A549 (cell line): Measurements from ENCODE around the gene CHTF18. TPM values are rescaled to one million over a fixed set of nuclear protein-coding genes. Genes with fewer than 3 reads are reported as not detected.
A peak's percentile ranks its signal among the peaks of the same experiment; 100 is the strongest.
"Not testable (repeated sequence)": the region's sequence is repeated elsewhere in the genome, so short reads cannot be mapped to it uniquely, and the experiment has no call there.

Source experiments
- ATAC-seq, 2 experiments: fragments of 200-7000 bp in 1 of 2; fragments of >200 bp in 1 of 2; cut with Nextera tagmentation in 1 of 2; cut with Tn5 transposase in 1 of 2; 3 replicates each; pipeline versions ENCODE4 v1.8.0 to v1.9.1; 2018 to 2020; ENCODE audit warnings: mild to moderate bottlenecking in 1 of 2, moderate library complexity in 1 of 2
- CTCF ChIA-PET: fragments of 300-600 bp; sonication (Branson Sonifier 250); formaldehyde crosslinking; extraction: SDS; loops from one replicate; lab custom pipeline; 2021; ENCODE audit warnings: antibody characterized with exemption, inconsistent platforms; lab: Yijun Ruan, JAX
- POLR2A ChIA-PET: fragments of 350-600 bp; formaldehyde crosslinking; extraction: SDS; loops from one replicate; lab custom pipeline; 2021; ENCODE audit warnings: antibody characterized with exemption, inconsistent platforms; lab: Yijun Ruan, JAX
- DNase-seq, 2 experiments: peaks; one replicate each; pipeline versions ENCODE4 v3.0.0 to v3.0.0-alpha.2; 2011 to 2016; ENCODE audit warnings: low read depth in 1 of 2, low spot score in 1 of 2
- FAIRE-seq: peaks from 2 replicates; lab custom pipeline; 2011; peaks lifted over from hg19 to GRCh38; lab: Jason Lieb, UNC
- H3K27ac ChIP-seq, 2 experiments: fragments of >200 bp; sonication (Bioruptor Twin); formaldehyde crosslinking; 3 replicates each; pipeline ENCODE4 v1.5.1; 2016 to 2017
- H3K4me1 ChIP-seq: fragments of >200 bp; sonication (Bioruptor Twin); formaldehyde crosslinking; 3 replicates; pipeline ENCODE4 v1.6.1; 2016
- H3K4me2 ChIP-seq: fragments of >200 bp; sonication (Bioruptor Twin); formaldehyde crosslinking; 3 replicates; pipeline ENCODE4 v1.6.1; 2016
- H3K4me3 ChIP-seq: fragments of >200 bp; sonication (Bioruptor Twin); formaldehyde crosslinking; 3 replicates; pipeline ENCODE4 v1.5.1; 2016
- H3K9me3 ChIP-seq: fragments of >200 bp; sonication (Bioruptor Twin); formaldehyde crosslinking; 3 replicates; pipeline ENCODE4 v1.6.1; 2016
- CBX2 ChIP-seq: fragments of 200-600 bp; sonication (generic); IDR thresholded peaks from 2 replicates; pipeline ENCODE4 v1.6.1; 2016; ENCODE audit warnings: low read depth, mild to moderate bottlenecking, borderline replicate concordance
- CEBPB ChIP-seq, 2 experiments: fragments of >200 bp in 1 of 2; sonication (Bioruptor Twin) in 1 of 2; formaldehyde crosslinking in 1 of 2; IDR thresholded peaks; 2 replicates each; pipeline ENCODE4 v1.6.1; 2012 to 2016
- CHD2 ChIP-seq: fragments of 150-350 bp; IDR thresholded peaks from 2 replicates; pipeline ENCODE4 v1.6.1; 2014; ENCODE audit warnings: low read length; ENCODE audit not compliant: partially characterized antibody
- CHD4 ChIP-seq: fragments of 200-600 bp; sonication (generic); IDR thresholded peaks from 2 replicates; pipeline ENCODE4 v1.6.1; 2016; ENCODE audit warnings: antibody characterized with exemption, mild to moderate bottlenecking, borderline replicate concordance
- EHMT2 ChIP-seq: fragments of 200-600 bp; sonication (generic); IDR thresholded peaks from 2 replicates; pipeline ENCODE4 v1.6.1; 2016; ENCODE audit warnings: antibody characterized with exemption, low read depth, mild to moderate bottlenecking, moderate library complexity
- EP300 ChIP-seq, 2 experiments: fragments of >200 bp; sonication (Bioruptor Twin); formaldehyde crosslinking; IDR thresholded peaks; 2 replicates in 1 of 2; 3 replicates in 1 of 2; pipeline ENCODE4 v1.6.1; 2016 to 2017
- FOSB ChIP-seq: fragments of 250-450 bp; sonication (Bioruptor Pico); IDR thresholded peaks from 2 replicates; pipeline ENCODE4 v1.5.0; 2020; ENCODE audit warnings: mild to moderate bottlenecking, moderate library complexity
- FOSL2 ChIP-seq, 2 experiments: fragments of 450-650 bp in 1 of 2; fragments of >200 bp in 1 of 2; sonication (Bioruptor Twin) in 1 of 2; formaldehyde crosslinking; IDR thresholded peaks; 2 replicates each; pipeline versions ENCODE4 v1.5.0 to v1.6.1; 2016 to 2020; ENCODE audit warnings: mild to moderate bottlenecking in 1 of 2, moderate library complexity in 1 of 2
- HOXB13 ChIP-seq: fragments of 250-450 bp; sonication (Bioruptor Pico); IDR thresholded peaks from 2 replicates; pipeline ENCODE4 v1.5.0; 2020; ENCODE audit warnings: low read depth, mild to moderate bottlenecking, moderate library complexity
- JUNB ChIP-seq: fragments of >200 bp; sonication (Bioruptor Twin); formaldehyde crosslinking; IDR thresholded peaks from 2 replicates; pipeline ENCODE4 v1.6.1; 2016
- KDM5A ChIP-seq: fragments of 200-600 bp; sonication (generic); IDR thresholded peaks from 2 replicates; pipeline ENCODE4 v1.6.1; 2016; ENCODE audit warnings: antibody characterized with exemption, mild to moderate bottlenecking
- NFE2L2 ChIP-seq: fragments of 150-350 bp; conservative IDR thresholded peaks from 2 replicates; pipeline ENCODE4 v1.6.1; 2014; ENCODE audit warnings: low read length
- PHF8 ChIP-seq: fragments of 200-600 bp; sonication (generic); IDR thresholded peaks from 2 replicates; pipeline ENCODE4 v1.6.1; 2016; ENCODE audit warnings: low read depth, mild to moderate bottlenecking, antibody characterized with exemption, moderate library complexity, borderline replicate concordance
- POLR2A ChIP-seq: IDR thresholded peaks from 2 replicates; pipeline ENCODE4 v1.6.1; 2012; ENCODE audit warnings: mild to moderate bottlenecking, low read length
- SMC3 ChIP-seq: fragments of >200 bp; sonication (Bioruptor Twin); formaldehyde crosslinking; IDR thresholded peaks from 3 replicates; pipeline ENCODE4 v1.6.1; 2018; ENCODE audit warnings: inconsistent platforms
- TP53 ChIP-seq: fragments of 250-450 bp; sonication (Bioruptor Pico); IDR thresholded peaks from 2 replicates; pipeline ENCODE4 v1.5.0; 2021; ENCODE audit warnings: mild to moderate bottlenecking, moderate library complexity
- ZC3H11A ChIP-seq: fragments of 450-650 bp; IDR thresholded peaks from 2 replicates; pipeline ENCODE4 v1.6.1; 2014; ENCODE audit warnings: antibody characterized with exemption, mild to moderate bottlenecking
- ZSCAN20 ChIP-seq: fragments of 250-450 bp; sonication (Bioruptor Pico); IDR thresholded peaks from 2 replicates; pipeline ENCODE4 v1.8.0; 2022; ENCODE audit warnings: mild to moderate bottlenecking, moderate library complexity
- WGBS: methylation state at CpG from one replicate; pipeline ENCODE4 v1.1.6; 2017; ENCODE audit errors: missing lambda C conversion rate; 5-methylcytosine and 5-hydroxymethylcytosine counted together
- polyA plus RNA-seq, 4 experiments: library from polyadenylated mRNA; depleted of rRNA in 3 of 4; stranded (reverse); fragments of >200 nt; fragmentation: RNase III in 1 of 4; extraction: RNeasy Plus Mini Kit Qiagen cat#74134 plus additional on column Dnase treatment in 1 of 4; gene quantifications; 2 replicates in 3 of 4; 3 replicates in 1 of 4; pipeline ENCODE4 v1.2.3, GENCODE V29; 2011 to 2017
- TF ChIP-seq, protein P1 (sequence below): fragments of >200 bp; sonication (Bioruptor Twin); formaldehyde crosslinking; IDR thresholded peaks from 3 replicates; pipeline ENCODE4 v1.6.1; 2016
- TF ChIP-seq, protein P2 (sequence below): fragments of 250-450 bp; sonication (Bioruptor Pico); IDR thresholded peaks from 2 replicates; pipeline ENCODE4 v1.5.0; 2020; ENCODE audit warnings: low read depth, mild to moderate bottlenecking, moderate library complexity

CHTF18 gene
- polyA plus RNA-seq, 2 of the 4 experiments (the other 2 are of a cell fraction), result 4.8 to 36.7 TPM

DNA sequence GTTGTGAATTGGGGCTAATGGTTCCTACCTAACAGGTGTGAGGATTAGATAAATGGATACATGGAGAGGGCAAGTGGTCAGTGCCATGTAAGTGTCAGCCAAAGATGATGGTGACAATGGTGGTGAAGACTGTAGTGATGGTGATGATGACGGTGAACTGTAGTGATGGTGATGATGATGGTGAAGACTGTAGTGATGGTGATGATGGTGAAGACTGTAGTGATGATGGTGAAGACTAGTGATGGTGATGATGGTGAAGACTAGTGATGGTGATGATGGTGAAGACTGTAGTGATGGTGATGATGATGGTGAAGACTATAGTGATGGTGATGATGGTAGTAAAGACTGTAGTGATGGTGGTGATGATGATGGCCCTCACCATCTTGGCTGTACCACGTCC, 30.2 kb downstream of the CHTF18 start:
- ATAC-seq (no peak), DNase-seq (no peak), FAIRE-seq (peak; percentile 67)
- Histone ChIP-seq H3K4me1 (peaks cover 6% of the 10 kb centered on the region; the same call in 2 of the 3 replicates), H3K4me3 (no peak overlapping the region), H3K4me2 (no peak overlapping the region), H3K9me3 (peaks cover 3% of the 10 kb centered on the region; the same call in 1 of the 3 replicates), H3K27ac (no peak overlapping the region)
- CTCF ChIA-PET, result interaction anchor here (2.5 to 5.0 kb wide), 2 partner anchors 238 to 285 kb away, joined by 10 to 32 read pairs; no protein-coding TSS in a partner anchor
- POLR2A ChIA-PET, result no interaction called here
- 42% methylated on average over 2 of the region's 2 CpGs for WGBS
- TF ChIP-seq JUNB (no peak), EHMT2 (0 out of 2 replicates have a peak, but pooled peaks have one; percentile 5)

DNA sequence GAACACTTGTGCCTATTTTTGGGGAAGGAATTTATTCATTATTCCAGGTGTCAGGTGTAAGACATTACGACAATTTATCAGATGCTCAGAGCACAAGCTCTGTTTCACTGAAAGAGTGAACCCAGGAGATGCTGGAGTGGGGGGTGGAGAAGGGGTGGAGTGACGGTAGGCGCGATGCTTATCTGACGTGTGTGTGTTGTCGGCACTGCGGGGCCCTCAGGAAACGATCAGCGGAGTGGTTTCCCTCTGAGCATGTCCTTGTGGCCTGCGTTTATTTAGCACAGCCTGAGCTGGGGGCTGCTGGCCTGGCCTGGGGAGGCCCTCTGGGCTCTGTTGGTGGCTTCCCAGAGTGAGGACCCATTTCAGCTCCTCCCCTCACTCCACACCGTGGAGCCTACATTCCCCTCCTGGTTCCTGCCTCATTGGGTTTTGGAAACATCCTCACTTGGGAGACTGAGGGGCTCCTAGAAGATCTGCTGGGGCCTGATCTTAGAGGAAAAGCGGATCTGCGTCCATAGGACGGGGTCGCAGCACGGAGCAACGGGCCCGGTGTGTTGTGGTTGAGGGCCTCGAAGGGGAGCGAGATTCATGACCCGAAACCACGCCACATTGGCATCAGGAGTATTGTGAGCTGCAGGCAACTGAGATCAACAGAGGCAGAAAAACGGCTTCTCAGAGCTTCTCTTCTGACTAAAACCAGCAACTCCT, 31.1 kb downstream of the CHTF18 start:
- POLR2A ChIA-PET, result no interaction called here

DNA sequence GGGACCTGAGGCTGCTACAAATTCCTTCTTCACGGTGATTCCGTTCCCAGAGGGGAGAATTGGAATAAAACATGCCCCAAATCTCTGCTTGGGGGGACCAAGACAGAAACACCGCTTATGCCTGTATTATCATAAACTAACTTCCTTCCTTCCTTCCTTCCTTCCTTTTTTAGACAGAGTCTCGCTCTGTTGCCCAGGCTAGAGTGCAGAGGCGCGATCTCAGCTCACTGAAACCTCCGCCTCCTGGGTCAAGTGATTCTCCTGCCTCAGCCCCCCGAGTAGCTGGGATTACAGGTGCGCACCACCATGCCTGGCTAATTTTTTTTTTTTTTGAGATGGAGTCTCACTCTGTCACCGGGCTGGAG, 31.6 kb downstream of the CHTF18 start:
- H3K4me2 ChIP-seq, H3K4me3 ChIP-seq, H3K27ac ChIP-seq, FAIRE-seq, ATAC-seq, H3K4me1 ChIP-seq, H3K9me3 ChIP-seq, DNase-seq, POLR2A ChIA-PET: not testable (repeated sequence)
- 49% methylated on average over 10 of the region's 10 CpGs for WGBS
- CTCF ChIA-PET, result interaction anchor here (0.7 to 5.0 kb wide), 3 partner anchors 236 to 295 kb away, joined by 3 to 32 read pairs (median 4); no protein-coding TSS in a partner anchor

More for the DNA sequence above, 31.1 kb downstream of the CHTF18 start:
- ATAC-seq, result no peak; a peak in 1 of 6 replicates
- H3K4me2 ChIP-seq, result no peak overlapping the region
- TF ChIP-seq, protein P1, sequence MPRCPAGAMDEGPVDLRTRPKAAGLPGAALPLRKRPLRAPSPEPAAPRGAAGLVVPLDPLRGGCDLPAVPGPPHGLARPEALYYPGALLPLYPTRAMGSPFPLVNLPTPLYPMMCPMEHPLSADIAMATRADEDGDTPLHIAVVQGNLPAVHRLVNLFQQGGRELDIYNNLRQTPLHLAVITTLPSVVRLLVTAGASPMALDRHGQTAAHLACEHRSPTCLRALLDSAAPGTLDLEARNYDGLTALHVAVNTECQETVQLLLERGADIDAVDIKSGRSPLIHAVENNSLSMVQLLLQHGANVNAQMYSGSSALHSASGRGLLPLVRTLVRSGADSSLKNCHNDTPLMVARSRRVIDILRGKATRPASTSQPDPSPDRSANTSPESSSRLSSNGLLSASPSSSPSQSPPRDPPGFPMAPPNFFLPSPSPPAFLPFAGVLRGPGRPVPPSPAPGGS, result no peak
- TF ChIP-seq ZC3H11A (no peak), TP53 (CRISPR knock-in tag) (no peak), FOSB (CRISPR knock-in tag) (no peak), CHD2 (no peak), SMC3 (no peak), FOSL2 (IDR thresholded peaks at IDR 0.05) (no peak), FOSL2 (CRISPR knock-in tag; IDR thresholded peaks at IDR 0.05) (no peak), KDM5A (no peak), CHD4 (no peak), EP300 (IDR thresholded peaks at IDR 0.05) (no peak), HOXB13 (CRISPR knock-in tag) (no peak), PHF8 (no peak), POLR2A (no peak), ZSCAN20 (CRISPR knock-in tag) (no peak), CBX2 (no peak), NFE2L2 (no peak), CEBPB (IDR thresholded peaks at IDR 0.05) (no peak)
- TF ChIP-seq, protein P2, sequence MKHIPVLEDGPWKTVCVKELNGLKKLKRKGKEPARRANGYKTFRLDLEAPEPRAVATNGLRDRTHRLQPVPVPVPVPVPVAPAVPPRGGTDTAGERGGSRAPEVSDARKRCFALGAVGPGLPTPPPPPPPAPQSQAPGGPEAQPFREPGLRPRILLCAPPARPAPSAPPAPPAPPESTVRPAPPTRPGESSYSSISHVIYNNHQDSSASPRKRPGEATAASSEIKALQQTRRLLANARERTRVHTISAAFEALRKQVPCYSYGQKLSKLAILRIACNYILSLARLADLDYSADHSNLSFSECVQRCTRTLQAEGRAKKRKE (CRISPR knock-in tag), result no peak
- TF ChIP-seq, all 56 proteins: peak for 0
- no peak for FAIRE-seq
- Histone ChIP-seq H3K27ac (no peak overlapping the region), H3K9me3 (peaks cover 3% of the 10 kb centered on the region; the same call in 1 of the 3 replicates), H3K4me3 (no peak overlapping the region), H3K4me1 (peaks cover 6% of the 10 kb centered on the region; the same call in 1 of the 3 replicates)
- no peak for DNase-seq
- CTCF ChIA-PET, result interaction anchor here (0.7 to 5.0 kb wide), 3 partner anchors 237 to 295 kb away, joined by 3 to 32 read pairs (median 4); no protein-coding TSS in a partner anchor
- 29% methylated on average over 23 of the region's 23 CpGs for WGBS
